ENCODE measurements around the gene TANGO2.
A peak's percentile ranks its signal among the peaks of the same experiment; 100 is the strongest.

The TANGO2 gene

DNA sequence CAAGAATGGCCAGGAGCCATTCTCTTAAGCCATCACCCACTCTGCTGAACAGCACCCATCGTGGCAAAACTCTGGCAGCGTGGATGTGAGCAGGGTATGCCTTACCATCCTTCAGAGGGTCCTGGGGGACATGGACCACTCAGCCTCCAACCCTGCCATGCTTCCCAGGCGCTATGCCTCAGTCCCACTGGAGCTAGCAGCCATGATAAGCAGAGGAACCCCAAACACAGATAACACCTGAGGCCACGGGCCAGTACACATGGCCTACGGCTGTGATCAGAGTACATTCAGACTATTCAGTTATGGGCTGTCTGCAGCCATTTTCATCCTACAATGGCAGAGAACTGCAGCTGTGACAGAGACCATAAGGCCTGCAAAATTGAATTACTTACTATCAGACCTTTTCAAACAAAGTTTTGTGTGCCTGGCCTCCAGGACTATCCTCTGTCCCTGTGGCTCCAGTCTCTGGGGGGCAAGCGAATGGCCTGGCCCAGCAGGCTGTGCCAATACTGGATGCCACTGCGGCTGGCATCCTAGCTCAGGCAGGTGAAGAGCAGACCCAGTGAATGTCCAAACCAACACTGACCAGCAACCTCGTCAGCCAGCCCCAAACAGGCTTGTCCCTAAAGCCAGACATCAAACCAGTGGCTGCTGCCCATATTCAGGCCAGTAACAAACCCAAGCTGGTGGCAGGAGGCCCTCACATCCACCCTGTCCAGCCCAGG, 11.2 kb upstream of the TANGO2 start:
- no peak for TF ChIP-seq CTCF (IDR thresholded peaks at IDR 0.05)

DNA sequence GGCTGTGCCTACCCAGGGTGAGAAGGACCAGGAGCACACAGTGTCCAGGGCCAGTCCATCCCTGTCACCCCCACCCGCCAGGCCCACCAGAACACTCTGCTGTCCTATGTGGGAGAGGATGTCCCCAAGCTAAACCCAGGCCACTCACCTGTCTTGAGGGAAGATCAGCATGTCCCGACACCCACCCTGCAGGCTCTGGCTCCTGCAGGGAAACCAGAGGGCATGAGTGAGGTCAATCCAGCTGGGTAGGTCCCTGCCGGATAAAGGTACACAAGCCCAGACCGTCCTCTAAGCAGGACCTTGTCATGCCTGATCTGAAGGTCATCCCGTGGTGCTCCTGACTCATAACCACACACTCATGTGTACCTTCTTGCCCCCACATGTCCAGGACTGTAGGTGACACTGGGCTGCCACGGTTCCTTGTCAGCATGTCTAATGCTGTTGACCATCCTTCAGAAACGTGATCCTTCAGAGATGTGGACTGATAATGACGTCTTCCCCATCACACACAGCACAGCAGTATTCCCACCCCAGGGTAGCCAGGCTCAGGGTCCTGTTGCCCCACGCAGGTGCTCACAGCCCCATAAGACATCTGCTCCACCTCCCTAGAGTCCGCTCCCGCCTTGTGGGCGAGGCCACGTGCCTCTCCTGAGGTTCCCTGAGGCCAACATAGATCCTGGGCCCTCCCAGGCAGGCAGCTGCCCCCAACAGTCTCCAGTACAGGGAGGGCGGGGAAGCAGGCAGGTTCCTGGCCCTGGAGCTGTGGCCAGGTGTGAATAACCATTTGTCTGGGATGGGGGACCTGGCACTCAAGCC, 10.4 kb upstream of the TANGO2 start:
- no peak for TF ChIP-seq CTCF (IDR thresholded peaks at IDR 0.05)

DNA sequence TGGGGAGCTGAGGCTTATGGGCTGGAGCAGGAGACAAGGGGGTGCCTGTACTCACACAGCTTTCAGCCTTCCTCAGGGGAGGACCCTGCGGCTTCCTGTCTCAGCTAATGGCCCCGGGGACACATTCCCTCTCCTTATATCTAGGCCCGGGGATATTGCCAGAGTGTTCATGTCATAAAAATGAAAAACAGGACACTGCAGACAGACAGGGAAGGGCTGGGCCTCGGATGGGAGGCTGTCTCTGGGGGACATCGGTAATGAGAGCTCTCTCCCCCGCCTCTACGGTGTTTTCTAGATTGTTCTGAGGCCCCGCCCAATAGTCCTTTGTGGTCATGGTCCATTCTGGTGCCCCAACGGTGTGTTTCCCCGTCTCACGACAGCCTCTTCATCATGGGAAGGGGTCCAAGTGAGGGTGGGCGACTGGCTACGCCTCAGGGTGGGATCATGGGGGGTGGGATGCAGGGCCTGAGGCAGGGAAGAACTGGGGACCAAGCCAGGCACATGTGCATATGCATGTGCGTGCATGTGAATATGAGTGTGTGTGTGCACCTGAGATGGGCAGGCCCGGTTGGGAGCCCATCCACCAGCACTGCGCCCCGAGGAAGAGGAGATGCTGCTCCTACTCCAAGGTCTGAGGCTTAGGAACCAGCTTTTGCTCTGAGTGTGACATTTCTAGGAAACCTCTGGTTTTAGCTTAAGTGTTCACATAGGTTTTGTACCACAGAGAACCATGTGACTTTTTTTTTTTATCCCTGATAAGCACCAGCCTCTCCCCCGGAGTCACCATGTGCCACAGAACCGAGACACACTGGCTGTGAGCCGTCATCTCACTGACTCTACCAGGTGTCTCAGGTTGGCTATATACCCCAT, 9.6 kb upstream of the TANGO2 start:
- no peak for TF ChIP-seq CTCF (IDR thresholded peaks at IDR 0.05)

DNA sequence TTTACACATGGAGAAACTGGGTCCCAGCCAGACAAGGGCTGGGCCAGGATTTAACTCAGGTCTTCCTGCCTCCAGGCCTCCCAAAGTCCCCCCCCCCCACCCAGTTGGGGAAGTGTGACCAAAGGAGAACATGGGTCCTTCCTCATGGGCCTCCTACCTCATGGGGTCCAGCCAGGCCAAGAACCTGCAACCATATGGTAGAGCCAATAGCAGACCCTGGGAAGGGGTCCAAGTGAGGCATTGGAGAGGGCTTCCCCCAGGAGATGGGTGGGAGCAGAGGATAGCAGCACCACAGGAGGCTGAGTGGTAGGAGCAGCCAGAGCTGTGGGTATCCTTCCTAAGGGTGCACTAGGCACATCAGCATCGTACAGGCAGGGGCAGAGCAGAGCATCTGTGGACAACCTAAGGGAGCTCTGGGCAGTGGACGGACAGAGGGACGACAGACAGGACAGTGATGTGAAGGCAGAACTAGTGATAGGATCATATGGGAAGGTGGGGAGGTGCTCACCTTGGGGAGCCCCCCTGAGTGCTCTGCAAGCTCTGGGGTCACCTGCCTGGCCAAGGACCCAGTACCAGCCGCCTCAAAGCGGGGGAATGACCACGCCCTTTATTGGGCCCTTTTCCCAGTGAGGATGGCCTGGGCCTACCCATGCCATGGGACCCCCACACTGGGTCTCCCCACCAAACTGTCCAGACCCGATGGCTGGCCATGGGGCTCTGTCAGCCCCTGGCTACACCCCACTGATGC, 8.7 kb upstream of the TANGO2 start:
- TF ChIP-seq CTCF (IDR thresholded peaks at IDR 0.05) = no peak

DNA sequence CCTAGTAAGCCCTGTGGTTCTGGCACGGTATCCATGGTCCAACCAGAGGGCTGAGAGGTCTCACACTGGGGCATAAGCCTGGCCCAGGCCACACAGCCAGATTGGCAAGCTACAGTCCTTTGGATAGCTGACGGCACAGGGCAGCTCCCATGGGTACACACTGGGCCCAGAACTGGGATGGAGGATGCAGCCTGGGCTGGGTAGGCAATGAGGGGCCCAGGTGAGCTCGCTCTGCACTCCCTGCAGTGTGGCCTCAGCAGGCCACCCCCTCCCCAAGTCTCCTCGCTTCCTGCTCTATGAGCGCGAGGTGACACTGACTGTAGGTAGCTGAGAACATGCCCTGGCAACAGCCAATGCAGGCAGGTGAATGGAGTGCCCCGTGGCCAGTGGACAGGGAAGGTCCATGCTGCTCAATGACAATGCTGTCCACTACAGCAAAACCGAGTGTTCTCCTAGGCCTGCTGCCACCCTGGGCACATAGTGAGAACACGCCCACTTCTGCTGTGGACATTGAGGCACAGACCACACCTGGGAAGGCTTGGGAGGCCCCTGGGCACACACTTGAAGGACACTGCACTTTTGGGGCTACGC, 8.1 kb upstream of the TANGO2 start:
- TF ChIP-seq CTCF (IDR thresholded peaks at IDR 0.05) = no peak

DNA sequence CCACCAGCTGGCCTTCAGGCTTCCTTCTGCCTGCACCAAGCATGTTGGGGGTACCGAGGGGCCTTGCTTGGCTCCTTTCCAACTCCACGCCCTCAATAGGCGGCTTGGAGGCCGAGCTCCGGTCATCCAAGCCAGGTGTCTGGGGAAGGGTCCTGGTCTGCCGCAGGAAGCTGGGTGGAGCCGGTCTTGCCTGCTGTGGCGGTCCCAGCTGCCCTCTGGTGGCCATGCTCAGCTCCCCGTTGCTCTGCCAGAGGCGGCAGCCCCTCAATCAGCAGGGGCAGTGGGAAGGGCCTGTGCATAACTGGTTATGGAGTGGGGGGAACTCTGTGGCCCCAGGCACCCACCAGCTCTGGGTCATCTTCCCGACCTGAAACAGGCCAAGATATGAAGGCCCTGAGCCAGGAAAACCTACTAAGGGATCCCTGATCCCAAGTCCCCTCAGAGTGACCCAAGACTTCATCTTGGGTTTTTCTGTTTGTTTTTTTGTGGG, 7.5 kb upstream of the TANGO2 start:
- peak; percentile 35; the same call in 1 of the 2 replicates for TF ChIP-seq CTCF (IDR thresholded peaks at IDR 0.05)

All from LNCAP (cell line).